ENCODE measurements around the gene ATP13A2.
A peak's percentile ranks its signal among the peaks of the same experiment; 100 is the strongest.
"Not testable (repeated sequence)": the region's sequence is repeated elsewhere in the genome, so short reads cannot be mapped to it uniquely, and the experiment has no call there.

ATP13A2 gene

DNA sequence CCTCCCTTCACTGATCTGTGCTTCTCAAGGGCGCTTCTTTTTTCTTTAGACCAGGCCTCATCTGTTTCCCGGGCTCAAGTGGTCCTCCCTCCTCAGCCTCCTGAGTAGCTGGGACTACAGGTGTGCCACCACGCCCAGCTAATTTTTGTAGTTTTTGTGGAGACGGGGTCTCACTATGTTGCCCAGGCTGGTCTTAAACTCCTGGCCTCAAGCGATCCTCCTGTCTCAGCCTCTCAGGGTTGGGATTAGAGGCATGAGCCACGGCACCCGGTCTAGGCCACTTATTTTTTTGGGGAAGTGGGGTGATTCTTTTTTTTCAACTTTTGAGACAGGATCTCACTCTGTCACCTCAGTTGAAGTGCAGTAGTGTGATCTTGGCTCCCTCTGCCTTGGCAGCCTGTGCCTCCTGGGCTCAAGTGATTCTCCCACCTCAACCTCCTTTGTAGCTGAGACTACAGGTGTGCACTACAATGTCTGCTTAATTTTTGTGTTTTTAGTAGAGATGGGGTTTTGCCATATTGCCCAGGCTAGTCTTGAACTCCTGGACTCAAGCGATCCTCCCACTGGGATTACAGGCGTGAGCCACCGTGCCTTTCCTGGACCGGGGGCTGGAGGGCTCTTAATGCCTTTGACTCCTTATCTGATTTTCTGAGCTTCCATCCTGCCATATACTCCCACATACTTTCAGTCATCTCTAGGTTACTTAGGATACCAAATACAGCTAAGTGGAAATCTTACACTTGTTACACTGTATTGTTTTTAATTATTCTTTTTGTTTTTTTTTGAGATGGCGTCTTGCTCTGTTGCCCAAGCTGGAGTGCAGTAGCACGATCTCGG, 50.2 kb downstream of the ATP13A2 start:
- no peak for DNase-seq (ENCODE audit: low spot score)

DNA sequence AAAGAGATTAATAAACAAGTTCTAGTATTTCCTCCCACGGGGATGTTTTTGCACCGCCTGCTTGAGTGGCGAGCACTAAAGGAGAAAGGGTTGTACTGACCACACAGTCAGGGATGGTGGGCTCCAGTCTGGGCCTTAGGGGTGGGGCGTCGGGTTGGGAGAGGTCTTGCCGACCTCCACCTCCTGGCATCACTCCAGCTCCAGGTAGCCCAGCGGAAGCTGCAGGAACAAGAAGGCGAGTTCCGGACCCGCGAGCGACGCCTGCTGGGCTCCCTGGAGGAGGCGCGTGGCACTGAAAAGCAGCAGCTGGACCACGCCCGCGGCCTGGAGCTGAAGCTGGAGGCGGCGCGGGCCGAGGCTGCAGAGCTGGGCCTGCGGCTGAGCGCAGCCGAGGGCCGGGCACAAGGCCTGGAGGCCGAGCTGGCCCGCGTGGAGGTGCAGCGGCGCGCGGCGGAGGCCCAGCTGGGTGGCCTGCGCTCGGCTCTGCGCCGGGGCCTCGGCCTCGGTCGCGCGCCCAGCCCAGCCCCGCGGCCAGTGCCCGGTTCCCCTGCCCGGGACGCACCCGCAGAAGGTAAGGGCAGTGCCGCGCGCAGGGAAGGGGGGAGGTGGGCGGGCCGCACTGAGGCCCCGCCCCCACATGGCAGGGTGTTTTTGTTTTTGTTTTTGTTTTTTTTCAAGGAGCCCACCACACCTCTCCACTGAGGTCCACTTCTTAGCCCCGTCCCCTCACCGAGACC, 51.0 kb downstream of the ATP13A2 start:
- DNase-seq (ENCODE audit: low spot score), result peak; percentile 63

DNA sequence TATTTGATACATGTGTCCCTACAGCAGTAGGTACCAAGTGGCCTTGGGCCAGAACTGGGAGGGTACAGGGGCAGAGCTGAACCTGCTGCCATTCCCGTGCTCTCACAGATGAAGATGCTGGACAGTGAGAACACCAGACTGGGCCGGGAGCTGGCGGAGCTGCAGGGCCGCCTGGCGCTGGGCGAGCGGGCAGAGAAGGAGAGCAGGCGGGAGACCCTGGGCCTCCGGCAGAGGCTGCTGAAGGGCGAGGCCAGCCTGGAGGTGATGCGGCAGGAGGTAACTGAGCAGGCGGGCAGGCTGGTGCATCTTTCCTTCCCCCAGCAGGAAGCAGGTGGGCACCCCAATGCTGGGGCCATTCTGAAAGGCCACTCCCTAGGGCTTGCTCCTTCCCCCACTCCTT, 53.3 kb downstream of the ATP13A2 start:
- DNase-seq (ENCODE audit: low spot score), result no peak

DNA sequence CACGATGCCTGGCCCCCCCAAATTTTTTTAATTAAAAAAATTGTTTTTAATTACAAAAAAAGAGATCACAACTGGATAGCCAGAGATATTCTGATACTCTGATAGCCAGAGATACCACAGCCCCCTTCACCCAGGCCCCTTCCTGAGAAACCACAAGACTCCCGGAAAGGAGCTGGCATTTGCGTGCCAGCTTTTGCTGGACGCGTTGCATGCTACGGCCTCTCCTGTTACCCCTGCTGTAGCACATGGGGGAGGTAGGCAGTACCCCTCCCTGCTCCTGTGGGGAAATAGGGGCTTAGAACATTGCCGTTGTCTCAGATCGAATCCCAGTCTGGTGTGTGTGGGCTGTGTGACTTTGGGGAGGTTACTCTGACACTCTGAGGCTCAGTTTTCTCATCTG, 54.0 kb downstream of the ATP13A2 start:
- DNase-seq (ENCODE audit: low spot score), result no peak

DNA sequence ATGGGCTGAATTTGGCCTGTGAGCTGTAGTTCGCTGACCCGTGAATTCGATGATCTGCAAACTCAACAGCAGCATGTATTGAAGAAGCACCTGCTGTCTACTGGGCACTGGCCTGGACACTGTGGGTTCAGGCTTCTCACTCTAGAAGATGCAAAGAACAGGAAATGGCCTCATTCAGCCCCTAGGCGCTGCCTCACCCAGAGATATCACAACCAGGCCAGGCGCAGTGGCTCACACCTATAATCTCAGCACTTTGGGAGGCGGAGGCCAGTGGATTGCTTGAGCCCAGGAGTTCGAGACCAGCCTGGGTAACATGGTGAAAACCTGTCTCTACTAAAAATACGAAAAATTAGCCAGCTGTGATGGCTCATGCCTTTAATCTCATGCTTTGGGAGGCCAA, 55.0 kb downstream of the ATP13A2 start:
- DNase-seq (ENCODE audit: low spot score), result no peak

DNA sequence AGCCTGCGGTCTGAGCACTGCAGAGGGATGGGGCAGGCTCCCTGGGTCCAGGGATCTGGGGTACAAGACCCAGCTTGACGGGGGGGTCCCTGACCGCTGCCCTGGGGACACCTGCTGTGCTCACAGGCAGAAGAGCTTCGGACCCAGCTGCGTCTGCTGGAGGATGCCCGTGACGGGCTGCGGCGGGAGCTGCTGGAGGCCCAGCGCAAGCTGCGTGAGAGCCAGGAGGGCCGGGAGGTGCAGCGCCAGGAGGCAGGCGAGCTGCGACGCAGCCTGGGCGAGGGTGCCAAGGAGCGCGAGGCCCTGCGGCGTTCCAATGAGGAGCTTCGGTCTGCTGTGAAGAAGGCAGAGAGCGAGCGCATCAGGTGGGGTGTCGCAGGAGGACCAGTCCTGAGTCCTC, 56.5 kb downstream of the ATP13A2 start:
- DNase-seq (ENCODE audit: low spot score), result no peak

DNA sequence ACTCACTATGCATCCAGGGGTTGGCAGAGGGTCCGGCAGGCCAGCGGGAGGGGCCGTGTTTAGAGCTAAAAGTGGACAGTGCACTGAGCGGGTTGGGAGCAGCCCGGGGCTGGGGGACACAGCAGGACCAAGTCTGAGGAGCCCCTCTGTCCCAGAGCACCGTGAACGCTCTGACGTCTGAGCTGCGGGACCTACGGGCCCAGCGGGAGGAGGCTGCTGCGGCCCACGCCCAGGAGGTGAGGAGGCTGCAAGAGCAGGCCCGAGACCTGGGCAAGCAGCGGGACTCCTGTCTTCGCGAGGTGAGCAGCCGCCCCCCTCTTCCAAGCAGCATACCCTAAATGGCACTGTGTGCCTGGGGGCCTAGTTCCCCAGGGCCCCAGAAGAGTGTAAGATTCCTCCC, 57.1 kb downstream of the ATP13A2 start:
- DNase-seq (ENCODE audit: low spot score), result no peak

DNA sequence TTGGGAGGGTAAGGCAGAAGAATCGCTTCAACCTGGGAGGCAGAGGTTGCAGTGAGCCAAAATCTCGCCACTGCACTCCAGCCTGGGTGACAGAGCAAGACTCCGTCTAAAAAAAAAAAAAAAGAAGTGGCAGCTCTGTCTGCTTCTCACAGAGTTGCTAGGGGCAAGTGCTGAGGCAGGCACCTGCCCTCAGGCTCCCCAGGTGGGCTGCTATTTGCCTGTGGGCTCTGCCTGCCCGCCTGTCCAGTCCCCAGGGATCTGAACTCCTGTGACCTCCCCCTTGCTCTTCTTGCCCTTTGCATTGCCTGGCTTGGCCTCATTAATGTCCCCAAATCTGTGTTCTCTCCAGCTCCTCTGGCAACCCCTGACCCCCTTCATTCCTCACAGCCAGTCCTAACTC, 59.4 kb downstream of the ATP13A2 start:
- not testable (repeated sequence) for DNase-seq (ENCODE audit: low spot score)

DNA sequence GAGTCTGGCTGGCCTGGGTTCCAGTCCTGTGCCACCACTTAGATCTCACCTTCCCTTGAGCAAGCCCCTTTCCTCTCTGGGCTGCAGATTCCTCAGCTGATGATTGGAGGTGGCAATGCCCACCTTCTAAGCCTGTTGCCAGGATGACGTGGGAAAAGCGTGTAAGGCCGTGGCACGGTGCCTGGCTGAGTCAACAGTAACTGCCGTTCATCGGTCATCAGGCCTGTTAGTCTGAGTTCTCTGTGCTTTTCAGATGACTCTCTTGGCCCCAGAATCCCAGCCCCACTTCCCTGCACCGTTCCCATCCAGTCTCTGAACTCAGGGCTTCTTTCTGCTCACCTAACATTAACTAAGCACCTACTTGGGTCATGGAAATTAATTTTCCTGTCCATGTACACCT, 62.7 kb downstream of the ATP13A2 start:
- not testable (repeated sequence) for DNase-seq (ENCODE audit: low spot score)

DNA sequence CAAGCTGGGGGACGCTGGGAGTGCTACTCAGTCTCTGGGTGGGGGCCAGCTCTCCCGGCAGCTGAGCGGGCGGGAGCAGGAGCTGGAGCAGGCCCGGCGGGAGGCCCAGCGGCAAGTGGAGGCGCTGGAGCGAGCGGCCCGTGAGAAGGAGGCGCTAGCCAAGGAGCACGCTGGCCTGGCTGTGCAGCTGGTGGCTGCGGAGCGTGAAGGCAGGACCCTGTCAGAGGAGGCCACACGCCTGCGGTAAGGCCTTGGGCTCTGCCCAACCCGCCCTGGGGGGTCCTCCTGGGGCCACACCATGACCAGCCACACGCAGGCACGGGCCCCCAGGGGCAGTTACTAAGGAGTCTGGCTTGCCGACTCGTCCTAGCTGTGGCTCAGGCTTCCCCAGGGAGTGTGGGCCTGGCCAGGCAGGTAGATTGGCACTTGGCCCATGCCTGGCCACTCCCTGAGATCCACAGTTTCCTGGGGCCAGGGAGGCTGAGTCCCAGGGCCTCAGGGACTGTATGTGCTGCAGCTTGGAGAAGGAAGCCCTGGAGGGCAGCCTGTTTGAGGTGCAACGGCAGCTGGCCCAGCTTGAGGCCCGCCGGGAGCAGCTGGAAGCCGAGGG, 63.3 kb downstream of the ATP13A2 start:
- DNase-seq (ENCODE audit: low spot score), result not testable (repeated sequence)

DNA sequence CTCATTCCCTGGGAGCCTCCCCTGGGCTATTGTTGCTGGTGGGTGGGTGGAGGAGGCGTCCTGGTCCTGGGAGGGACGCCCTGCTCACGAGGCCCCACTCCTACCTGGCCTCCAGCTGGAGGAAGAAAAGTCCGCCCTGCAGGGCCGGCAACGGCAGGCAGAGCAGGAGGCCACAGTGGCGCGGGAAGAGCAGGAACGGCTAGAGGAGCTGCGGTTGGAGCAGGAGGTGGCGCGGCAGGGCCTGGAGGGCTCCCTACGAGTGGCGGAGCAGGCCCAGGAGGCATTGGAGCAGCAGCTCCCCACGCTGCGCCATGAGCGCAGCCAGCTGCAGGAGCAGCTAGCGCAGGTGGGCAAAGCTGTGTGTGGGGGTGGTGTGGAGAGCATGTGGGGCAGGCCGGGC, 65.1 kb downstream of the ATP13A2 start:
- no peak for DNase-seq (ENCODE audit: low spot score)

DNA sequence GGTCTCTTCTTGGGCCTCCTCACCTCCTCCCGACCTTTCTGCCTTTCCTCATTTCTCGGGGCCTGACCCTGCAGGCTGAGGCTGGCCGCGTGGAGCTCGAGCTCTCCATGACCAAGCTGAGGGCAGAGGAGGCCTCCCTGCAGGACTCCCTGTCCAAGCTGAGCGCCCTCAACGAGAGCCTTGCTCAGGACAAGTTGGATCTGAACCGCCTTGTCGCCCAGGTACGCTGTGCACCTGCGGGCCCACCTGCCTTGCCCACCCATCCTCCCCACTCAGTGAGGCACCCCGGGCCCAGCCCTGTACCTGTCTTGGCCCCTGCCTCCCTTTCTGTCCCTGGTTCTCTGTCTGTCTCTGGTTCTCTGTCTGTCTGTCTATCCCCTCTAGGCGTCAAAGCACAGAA, 65.5 kb downstream of the ATP13A2 start:
- not testable (repeated sequence) for DNase-seq (ENCODE audit: low spot score)

DNA sequence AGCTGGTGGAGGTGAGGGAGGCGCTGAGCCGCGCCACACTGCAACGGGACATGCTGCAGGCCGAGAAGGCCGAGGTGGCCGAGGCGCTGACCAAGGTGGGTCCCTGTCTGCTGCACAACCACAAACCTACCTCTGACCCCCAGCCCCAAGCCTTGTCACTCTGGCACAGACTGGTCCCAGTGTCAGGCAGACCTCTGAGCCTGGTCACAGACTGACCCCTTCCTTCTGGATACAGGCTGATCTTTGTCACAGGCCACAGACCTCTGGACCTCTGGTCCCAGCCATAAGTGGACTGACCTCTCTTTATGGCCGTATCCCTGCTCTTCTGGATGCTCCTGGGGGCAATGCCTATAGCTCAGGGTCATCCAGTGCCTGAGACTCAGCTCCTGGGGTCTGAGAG, 66.2 kb downstream of the ATP13A2 start:
- not testable (repeated sequence) for DNase-seq (ENCODE audit: low spot score)

DNA sequence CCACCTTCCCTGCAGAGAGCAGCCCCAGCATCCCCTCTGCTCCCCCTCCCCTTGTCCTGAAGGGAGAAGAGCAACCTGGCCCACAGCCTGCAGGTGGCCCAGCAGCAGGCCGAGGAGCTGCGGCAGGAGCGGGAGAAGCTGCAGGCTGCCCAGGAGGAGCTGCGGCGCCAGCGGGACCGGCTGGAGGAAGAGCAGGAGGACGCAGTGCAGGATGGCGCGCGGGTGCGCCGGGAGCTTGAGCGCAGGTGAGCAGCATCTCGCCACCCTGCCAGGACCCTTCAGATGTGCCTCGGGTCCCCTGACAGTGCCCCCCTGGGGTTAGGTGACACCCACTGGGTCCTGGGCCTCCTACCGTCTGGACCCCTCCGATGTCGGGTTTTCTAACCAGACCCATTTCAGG, 67.7 kb downstream of the ATP13A2 start:
- DNase-seq (ENCODE audit: low spot score), result no peak

DNA sequence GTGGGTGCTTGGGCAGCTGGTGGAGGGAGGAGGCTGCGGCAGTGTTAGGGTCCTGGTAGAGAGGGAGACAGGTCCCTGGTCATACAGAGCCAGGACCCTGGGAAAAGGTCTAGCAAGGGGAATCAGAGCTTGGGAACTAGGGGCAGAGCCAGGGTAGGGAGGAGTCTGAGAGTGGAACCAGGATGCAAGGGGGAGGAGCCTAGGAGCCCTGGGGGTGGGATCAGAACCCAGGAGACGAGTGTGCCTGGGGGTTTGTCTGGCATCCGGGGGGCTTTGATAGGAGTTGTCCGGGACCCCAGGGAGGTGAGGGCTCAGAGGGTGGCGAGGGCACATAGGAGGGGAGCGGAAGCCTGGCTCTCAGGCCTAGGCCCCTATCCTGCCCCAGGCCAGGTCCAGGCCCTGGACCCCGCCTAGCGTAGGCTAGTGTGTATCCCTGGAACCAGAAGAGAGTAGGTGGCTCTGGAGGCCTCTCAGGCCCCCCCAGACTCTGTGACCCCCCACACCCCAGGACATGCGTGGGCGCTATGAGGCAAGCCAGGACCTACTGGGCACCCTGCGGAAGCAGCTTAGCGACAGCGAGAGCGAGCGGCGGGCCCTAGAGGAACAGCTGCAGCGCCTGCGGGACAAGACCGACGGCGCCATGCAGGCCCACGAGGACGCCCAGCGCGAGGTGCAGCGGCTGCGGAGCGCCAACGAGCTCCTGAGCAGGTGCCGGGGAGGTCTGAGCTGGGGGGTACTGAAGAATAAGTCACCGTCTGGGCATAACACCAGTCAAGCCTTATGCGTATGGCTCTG, 72.1 kb downstream of the ATP13A2 start:
- DNase-seq (ENCODE audit: low spot score), result not testable (repeated sequence)

DNA sequence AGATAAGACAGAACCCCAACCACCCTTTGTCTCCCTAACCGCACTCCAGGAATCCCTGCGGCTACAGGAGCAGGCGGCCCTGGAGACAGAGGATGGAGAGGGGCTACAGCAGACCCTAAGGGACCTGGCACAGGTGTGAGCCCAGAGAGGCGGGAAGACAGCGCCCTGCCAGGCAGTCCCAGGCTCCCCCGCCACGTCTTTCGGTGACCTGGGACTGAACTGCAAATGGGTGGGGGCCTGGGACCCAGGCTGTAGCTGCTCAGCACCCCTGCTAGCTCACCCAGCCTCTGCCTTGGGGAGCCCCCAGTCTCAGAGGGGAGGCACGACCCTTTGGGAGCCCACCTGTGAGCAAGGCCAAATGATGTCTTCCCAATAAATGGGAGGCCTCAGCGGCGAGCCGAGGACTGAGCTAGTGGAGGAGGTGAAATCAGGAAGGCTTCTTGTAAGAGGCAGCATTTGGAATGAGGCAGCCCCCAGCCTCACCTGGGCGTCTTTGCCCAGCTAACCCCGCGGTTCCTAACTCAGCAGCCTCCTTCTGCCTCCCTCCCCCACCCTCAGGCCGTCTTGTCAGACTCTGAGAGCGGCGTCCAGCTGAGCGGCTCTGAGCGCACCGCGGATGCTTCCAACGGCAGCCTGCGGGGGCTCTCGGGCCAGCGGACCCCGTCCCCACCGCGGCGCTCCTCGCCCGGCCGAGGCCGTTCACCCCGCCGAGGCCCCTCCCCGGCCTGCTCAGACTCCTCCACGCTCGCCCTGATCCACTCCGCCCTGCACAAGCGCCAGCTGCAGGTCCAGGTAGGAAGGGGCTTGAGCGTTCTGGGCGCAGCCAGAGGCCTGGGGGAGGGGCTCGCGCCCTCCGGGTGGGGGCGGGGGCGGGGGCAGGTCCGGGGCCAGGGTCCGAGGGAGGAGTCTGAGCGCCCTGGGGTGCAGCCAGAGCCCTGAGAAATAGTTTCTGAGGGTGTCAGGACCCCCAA, 73.1 kb downstream of the ATP13A2 start:
- DNase-seq (ENCODE audit: low spot score), result no peak

DNA sequence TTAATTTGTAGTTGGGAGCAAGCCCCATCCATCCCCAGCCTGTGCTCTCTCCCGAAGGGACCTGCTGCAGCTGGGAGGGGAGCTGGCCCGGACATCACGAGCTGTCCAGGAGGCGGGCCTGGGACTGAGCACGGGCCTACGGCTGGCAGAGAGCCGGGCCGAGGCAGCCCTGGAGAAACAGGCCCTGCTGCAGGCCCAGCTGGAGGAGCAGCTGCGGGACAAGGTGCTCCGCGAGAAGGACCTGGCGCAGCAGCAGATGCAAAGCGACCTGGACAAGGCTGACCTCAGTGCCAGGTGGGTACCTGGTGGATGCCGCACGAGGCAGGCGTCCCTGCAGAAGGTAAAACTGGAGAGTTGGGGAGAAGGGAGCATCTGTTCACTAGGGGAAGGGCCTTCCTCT, 75.1 kb downstream of the ATP13A2 start:
- not testable (repeated sequence) for DNase-seq (ENCODE audit: low spot score)
